HUES6 (cell line): ENCODE results near the gene SMG6.

Experiments
- H3K27ac ChIP-seq: 2 replicates; pipeline ENCODE4 v1.7.0; 2013; ENCODE audit warnings: low read depth, mild to moderate bottlenecking, low read length, inconsistent platforms
- H3K27me3 ChIP-seq: 2 replicates; pipeline ENCODE4 v1.6.1; 2013; ENCODE audit warnings: low read length; ENCODE audit not compliant: control insufficient read depth, insufficient read depth
- H3K36me3 ChIP-seq: 2 replicates; pipeline ENCODE4 v1.6.1; 2013; ENCODE audit warnings: low read length; ENCODE audit not compliant: control insufficient read depth, insufficient read depth
- H3K4me1 ChIP-seq: 2 replicates; pipeline ENCODE4 v1.6.1; 2013; ENCODE audit warnings: low read length; ENCODE audit not compliant: control insufficient read depth, insufficient read depth
- H3K4me3 ChIP-seq: 2 replicates; pipeline ENCODE4 v1.5.1; 2013; ENCODE audit warnings: low read depth, low read length
- H3K9ac ChIP-seq: one replicate; pipeline ENCODE4 v1.6.1; 2013; ENCODE audit warnings: mild to moderate bottlenecking, low read length
- H3K9me3 ChIP-seq: 2 replicates; pipeline ENCODE4 v1.6.1; 2013; ENCODE audit warnings: low read depth, low read length; ENCODE audit not compliant: control insufficient read depth, insufficient read depth

Gene SMG6

DNA sequence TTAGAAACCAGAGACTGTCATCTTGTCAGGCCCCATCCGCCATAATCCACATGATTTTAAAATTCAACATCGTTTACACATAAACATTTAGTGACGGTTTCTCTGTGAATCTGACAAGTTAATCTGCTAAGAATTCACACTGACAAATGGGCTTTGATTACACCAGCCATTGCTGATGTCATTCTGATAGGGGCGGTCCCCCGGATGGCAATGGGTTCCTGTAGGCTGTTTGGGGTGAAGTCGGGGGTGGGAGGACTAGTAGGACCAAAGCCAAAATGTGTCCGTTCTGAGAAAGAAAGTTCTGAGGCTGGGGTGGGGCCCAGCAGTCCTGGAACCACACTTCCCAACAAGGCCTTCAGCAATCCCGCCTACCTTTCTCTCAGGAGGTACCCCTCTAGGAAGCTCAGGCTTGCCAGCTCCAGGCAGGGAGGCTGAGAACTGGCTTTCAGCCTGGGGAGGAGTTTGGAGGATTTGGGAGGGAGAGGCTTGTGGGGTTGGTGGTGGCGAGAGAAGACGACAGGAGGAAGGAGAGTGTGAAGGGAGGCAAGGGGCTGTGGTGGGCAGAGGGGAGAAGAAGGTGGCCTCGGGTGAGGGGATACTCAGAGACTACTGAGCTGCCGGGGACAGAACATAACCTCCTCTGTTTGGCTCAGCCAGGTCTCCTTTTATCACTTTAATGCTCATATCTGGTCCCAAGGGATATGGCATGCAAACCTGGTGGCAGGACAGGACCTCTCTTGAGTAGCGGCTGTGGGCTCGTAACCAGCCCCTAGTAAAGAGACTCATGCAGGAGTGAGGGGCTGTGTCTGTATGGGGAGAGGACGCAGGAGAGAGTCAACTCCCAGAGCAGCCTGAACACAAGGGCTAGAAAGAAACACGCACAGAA, 240.1 kb downstream of the SMG6 start:
- H3K27ac ChIP-seq, result no peak overlapping the region; the same call in 1 of the 2 replicates
- no peak overlapping the region for H3K4me3 ChIP-seq
- peaks cover 24% of the 10 kb centered on the region for H3K36me3 ChIP-seq
- H3K9ac ChIP-seq, result peak overlapping the region; percentile 21
- peaks cover 53% of the 10 kb centered on the region; the same call in 1 of the 2 replicates for H3K4me1 ChIP-seq
- H3K27me3 ChIP-seq, result peaks cover 22% of the 10 kb centered on the region
- no peaks in the 10 kb centered on the region for H3K9me3 ChIP-seq

DNA sequence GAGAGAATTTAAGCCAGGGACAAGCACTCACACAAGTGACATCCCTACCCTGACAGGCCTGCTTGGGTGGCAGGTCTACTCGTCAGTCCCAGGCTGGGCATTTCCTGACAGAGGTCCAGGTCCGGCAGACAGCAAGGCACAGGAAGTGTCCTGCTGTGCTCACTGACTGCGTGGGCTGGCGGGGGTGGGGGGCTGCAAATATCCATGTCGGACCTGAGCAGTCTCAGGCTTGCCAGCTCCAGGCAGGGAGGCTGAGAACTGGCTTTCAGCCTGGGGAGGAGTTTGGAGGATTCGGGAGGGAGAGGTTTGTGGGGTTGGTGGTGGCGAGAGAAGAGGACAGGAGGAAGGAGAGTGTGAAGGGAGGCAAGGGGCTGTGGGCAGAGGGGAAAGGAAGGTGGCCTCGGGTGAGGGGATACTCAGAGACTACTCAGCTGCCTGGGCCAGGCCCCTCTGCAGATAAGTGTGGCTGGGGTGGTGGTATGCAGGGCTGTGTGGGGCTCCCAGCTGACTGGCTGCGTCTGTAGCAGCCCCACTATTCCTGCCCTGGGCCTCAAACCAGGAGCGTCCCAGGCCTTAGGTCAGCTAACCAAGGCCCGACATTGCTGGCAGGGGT, 240.9 kb downstream of the SMG6 start:
- H3K27ac ChIP-seq, result no peak overlapping the region; the same call in 1 of the 2 replicates
- H3K9ac ChIP-seq, result peak overlapping the region; percentile 21
- H3K36me3 ChIP-seq, result peaks cover 23% of the 10 kb centered on the region
- no peak overlapping the region; the same call in 1 of the 2 replicates for H3K4me3 ChIP-seq
- H3K4me1 ChIP-seq, result peaks cover 45% of the 10 kb centered on the region; the same call in 1 of the 2 replicates
- H3K27me3 ChIP-seq, result peaks cover 30% of the 10 kb centered on the region
- no peaks in the 10 kb centered on the region for H3K9me3 ChIP-seq

DNA sequence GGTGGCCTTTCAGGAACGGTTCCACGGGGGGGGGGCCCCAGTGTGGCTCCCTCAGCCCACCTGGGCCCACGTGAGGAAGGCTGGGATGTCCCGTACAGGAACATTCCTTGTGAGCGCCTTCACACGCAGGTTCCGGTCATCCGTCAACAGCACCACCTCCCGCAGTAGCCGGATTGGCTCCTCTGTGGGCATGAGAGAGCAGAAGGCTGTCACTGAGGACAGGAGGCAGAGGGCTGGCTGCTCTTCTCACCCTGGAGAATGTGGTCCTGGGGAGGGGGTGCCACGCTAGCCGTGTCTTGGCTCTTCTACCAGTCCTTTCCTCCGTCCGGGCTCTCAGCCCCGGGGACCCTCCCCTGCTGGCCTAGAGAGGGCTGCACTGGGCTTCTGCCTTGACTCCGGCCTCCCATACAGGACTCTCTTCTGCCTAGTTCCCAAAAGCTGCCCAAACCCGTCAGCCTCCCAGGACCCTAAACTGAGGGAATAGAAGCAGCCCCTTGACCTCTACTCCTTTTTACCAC, 242.1 kb downstream of the SMG6 start:
- Histone ChIP-seq H3K9me3 (no peaks in the 10 kb centered on the region), H3K27me3 (peaks cover 42% of the 10 kb centered on the region), H3K27ac (no peak overlapping the region), H3K4me1 (peaks cover 36% of the 10 kb centered on the region; the same call in 1 of the 2 replicates), H3K9ac (no peak overlapping the region), H3K36me3 (peaks cover 19% of the 10 kb centered on the region), H3K4me3 (no peak overlapping the region)

DNA sequence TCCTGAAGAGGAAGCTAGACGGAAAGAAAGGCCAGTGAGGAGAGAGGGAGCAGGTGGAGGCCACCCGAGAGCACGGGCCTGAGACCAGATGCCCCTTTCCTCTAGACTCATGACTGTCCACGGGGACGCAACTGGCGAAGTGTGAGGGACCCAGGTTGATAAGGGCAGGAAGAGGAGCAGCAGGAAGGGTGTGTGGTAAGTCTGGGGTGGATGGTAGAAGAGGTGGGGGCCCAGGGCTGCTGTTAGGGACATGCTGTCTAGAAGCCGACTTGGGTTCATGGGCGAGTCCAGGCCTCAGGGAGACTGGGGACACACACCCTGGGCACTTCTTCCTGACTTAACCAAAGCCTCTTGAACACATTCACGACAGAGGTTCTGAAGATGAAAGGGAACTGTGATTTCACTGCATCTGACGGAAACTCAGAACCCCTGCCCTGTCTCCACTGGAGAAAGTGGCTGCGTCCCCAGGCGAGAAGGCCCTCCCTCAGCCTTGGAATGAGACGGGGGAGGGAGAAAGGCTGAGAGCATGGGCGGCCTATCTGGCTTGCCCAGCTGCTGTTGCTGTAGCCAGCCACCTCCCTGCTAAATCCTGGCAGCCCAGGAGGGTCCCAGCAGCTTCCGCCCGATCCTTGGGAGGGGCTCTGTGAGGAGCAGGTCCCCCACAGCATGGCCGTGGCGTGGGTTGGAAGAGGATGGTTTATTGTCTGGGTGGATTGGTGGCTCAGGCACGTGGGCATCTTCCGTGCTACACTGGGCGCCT, 242.7 kb downstream of the SMG6 start:
- no peak overlapping the region for H3K4me3 ChIP-seq
- no peak overlapping the region for H3K9ac ChIP-seq
- peaks cover 48% of the 10 kb centered on the region for H3K27me3 ChIP-seq
- no peak overlapping the region for H3K27ac ChIP-seq
- no peaks in the 10 kb centered on the region for H3K9me3 ChIP-seq
- H3K4me1 ChIP-seq, result peaks cover 41% of the 10 kb centered on the region; the same call in 1 of the 2 replicates
- peaks cover 15% of the 10 kb centered on the region for H3K36me3 ChIP-seq

DNA sequence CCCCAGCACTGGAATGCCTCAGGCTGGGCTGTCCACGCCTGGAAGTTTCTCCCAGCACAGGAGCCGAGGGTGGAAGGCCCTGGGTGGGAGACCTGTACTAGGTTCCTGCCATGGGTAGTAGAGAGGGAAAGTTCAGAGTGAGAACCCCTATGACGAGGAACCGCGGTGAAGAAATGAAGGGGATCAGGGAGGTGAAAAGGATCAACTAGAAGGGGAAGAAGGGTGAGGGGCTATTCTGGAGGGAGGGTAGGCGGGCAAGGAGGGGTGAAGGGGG, 243.3 kb downstream of the SMG6 start:
- Histone ChIP-seq H3K36me3 (peaks cover 14% of the 10 kb centered on the region), H3K9me3 (no peaks in the 10 kb centered on the region), H3K4me3 (no peak overlapping the region), H3K27me3 (peaks cover 53% of the 10 kb centered on the region), H3K9ac (no peak overlapping the region), H3K27ac (no peak overlapping the region), H3K4me1 (peaks cover 39% of the 10 kb centered on the region; the same call in 1 of the 2 replicates)

DNA sequence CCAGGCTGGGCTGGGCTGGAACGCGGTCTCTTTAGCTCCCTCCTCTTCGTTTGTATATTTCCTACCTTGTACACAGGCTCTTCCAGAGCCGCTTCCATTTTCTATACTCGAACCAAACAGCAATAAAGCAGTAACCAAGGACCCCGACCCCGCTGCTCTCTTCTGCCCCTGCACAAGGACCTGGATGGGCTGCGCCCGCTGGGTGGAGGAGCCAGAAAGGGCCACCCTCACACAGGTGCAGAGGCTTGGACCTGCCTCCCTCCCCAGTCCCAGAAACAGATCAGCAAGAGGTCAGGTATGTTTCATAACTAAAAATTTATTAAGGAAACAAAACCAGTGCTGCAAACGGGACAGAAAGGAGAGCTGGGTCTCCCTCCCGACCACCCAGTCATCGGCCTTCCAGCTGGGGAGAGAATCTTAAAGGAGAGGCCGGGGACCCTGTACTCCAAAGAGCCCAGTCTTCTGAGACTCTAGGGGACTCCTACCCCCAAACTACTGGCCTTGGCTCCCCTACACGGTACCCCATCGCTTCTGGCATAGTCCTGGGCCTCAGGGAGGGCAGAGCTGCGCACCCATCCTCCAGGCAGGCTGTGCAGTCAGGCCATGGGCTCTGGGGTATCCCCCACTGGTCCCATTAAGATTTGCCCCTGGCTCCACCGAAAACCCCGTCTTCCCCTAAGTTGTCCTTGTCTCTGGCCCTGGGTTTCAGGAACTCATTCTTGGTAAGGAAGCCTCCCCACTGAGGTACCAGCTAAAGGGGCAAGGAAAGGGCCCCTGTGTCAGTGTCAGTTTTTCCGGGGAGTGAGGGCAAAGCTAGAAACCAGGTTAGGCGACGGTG, 243.8 kb downstream of the SMG6 start:
- no peak overlapping the region for H3K4me3 ChIP-seq
- H3K36me3 ChIP-seq, result peaks cover 13% of the 10 kb centered on the region
- H3K9me3 ChIP-seq, result no peaks in the 10 kb centered on the region
- peaks cover 34% of the 10 kb centered on the region; the same call in 1 of the 2 replicates for H3K4me1 ChIP-seq
- peaks cover 58% of the 10 kb centered on the region for H3K27me3 ChIP-seq
- no peak overlapping the region for H3K9ac ChIP-seq
- no peak overlapping the region for H3K27ac ChIP-seq

DNA sequence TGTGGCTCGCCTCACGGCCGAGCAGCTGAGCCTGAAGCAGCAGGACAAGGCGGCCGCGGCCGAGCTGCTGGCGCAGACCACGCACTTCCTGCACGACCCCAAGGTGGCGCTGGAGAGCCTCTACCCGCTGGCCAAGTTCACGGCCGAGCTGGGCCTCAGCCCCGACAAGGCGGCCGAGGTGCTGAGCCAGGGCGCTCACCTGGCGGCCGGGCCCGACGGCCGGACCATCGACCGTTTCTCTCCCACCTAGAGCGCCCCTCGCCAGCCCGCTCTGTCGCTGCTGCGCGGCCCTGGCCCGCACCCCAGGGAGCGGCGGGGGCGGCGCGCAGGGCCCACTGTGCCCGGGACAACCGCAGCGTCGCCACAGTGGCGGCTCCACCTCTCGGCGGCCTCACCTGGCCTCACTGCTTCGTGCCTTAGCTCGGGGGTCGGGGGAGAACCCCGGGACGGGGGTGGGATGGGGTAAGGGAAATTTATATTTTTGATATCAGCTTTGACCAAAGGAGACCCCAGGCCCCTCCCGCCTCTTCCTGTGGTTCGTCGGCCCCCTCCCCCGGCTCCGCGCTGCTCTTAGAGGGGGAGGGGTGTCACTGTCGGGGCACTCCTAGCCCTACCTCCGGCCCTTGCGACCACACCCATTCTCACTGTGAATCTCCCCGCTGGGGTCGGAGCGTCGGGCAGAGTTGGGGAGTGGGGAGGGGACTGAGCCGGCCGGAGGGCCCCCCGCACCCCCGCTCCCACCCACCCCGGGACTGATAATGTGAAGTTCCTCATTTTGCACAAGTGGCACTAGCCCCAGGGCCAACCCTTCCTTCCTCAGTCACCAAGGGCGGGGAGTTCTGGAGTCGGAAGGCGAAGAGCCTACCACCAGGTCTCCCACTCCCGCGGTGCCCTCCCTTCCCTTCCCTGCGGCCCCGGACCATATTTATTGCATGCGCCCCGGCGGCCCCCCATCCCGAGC, 244.7 kb downstream of the SMG6 start:
- H3K27me3 ChIP-seq, result peaks cover 67% of the 10 kb centered on the region
- H3K4me3 ChIP-seq, result peak overlapping the region; percentile 34
- no peak overlapping the region for H3K9ac ChIP-seq

DNA sequence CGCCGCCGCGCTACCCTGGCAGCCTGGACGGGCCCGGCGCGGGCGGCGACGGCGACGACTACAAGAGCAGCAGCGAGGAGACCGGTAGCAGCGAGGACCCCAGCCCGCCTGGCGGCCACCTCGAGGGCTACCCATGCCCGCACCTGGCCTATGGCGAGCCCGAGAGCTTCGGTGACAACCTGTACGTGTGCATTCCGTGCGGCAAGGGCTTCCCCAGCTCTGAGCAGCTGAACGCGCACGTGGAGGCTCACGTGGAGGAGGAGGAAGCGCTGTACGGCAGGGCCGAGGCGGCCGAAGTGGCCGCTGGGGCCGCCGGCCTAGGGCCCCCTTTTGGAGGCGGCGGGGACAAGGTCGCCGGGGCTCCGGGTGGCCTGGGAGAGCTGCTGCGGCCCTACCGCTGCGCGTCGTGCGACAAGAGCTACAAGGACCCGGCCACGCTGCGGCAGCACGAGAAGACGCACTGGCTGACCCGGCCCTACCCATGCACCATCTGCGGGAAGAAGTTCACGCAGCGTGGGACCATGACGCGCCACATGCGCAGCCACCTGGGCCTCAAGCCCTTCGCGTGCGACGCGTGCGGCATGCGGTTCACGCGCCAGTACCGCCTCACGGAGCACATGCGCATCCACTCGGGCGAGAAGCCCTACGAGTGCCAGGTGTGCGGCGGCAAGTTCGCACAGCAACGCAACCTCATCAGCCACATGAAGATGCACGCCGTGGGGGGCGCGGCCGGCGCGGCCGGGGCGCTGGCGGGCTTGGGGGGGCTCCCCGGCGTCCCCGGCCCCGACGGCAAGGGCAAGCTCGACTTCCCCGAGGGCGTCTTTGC, 245.6 kb downstream of the SMG6 start:
- H3K4me3 ChIP-seq, result no peak overlapping the region; the same call in 1 of the 2 replicates
- no peak overlapping the region for H3K9ac ChIP-seq
- H3K4me1 ChIP-seq, result peaks cover 32% of the 10 kb centered on the region; the same call in 1 of the 2 replicates
- peaks cover 76% of the 10 kb centered on the region for H3K27me3 ChIP-seq
- H3K27ac ChIP-seq, result no peak overlapping the region
- no peaks in the 10 kb centered on the region for H3K9me3 ChIP-seq
- H3K36me3 ChIP-seq, result 0 out of 2 replicates have a peak, but pooled peaks cover 4% of the 10 kb centered on the region

More for the DNA sequence above, 244.7 kb downstream of the SMG6 start:
- Histone ChIP-seq H3K27ac (no peak overlapping the region), H3K36me3 (0 out of 2 replicates have a peak, but pooled peaks cover 6% of the 10 kb centered on the region), H3K4me1 (peaks cover 38% of the 10 kb centered on the region; the same call in 1 of the 2 replicates), H3K9me3 (no peaks in the 10 kb centered on the region)
